ENCODE measurements around the gene ANAPC16.
"Not testable (repeated sequence)": the region's sequence is repeated elsewhere in the genome, so short reads cannot be mapped to it uniquely, and the experiment has no call there.

ANAPC16 gene

DNA sequence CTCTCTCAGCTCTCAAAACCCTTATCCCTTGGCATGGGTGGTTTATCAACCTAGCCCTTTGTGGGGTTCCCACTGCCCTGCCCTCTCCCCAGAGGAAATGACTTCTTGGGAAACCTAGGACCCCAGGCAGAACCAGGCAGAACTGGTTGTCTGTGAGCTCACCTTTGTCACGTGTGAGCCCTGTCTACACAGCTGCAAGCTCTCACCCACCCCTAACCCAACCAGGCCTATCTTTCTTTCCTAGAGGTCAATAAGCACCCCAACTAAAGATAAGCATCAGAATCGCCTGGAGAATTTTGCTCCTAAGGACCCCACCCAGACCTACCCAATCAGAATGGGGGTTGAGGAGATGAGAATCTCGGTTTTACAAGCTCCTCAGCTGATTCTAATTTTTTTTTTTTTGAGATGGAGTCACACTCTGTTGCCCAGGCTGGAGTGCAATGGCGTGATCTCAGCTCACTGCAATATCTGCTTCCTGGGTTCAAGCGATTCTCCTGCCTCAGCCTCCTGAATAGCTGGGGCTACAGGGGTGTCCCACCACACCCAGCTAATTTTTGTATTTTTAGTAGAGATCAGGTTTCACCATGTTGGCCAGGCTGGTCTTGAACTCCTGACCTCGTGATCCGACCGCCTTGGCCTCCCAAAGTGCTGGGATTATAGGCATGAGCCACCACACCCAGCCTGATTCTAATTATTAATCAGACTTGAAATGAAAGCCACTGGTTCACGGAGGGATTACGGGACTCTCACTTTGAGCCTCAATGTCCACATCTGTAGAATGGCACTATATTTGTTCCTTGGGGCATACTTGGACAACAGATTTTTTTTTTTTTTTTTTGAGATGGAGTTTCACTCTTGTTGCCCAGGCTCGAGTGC lies 50.4 kb downstream of the ANAPC16 start:
- no peak overlapping the region for H2BK120ac ChIP-seq (ENCODE audit: low read depth, low read length)
- DNase-seq: no peak
- H3K9me3 ChIP-seq (ENCODE audit: control insufficient read depth, low read length): no peaks in the 10 kb centered on the region
- no peak overlapping the region for H2BK5ac ChIP-seq (ENCODE audit: low read depth, low read length, poor library complexity, severe bottlenecking)
- peaks cover 0 to 4% of the 10 kb centered on the region in 2 experiments for H3K36me3 ChIP-seq (ENCODE audit: control insufficient read depth in 1 of 2, insufficient read depth in 2 of 2, low read depth in 1 of 2, low read length in 2 of 2)
- peak overlapping the region in 1 of 2 experiments; percentile 35 for H3K4ac ChIP-seq (ENCODE audit: low read depth in 1 of 2, low read length in 2 of 2)
- H2BK12ac ChIP-seq (ENCODE audit: low read length in 2 of 2): peak overlapping the region in 1 of 2 experiments; percentile 87
- H2BK15ac ChIP-seq (ENCODE audit: low read depth, poor library complexity, severe bottlenecking): peak overlapping the region; percentile 12
- no peak overlapping the region for H2AFZ ChIP-seq (ENCODE audit: low read depth, low read length)
- peak overlapping the region; percentile 56 for H2AK5ac ChIP-seq (ENCODE audit: low read length, severe bottlenecking)
- H3K4me3 ChIP-seq (ENCODE audit: insufficient read depth in 1 of 2, low read depth in 1 of 2, low read length in 2 of 2): no peak overlapping the region
- no peak overlapping the region for H3K9ac ChIP-seq (ENCODE audit: low read length)
- peaks cover 3% of the 10 kb centered on the region for H3K4me1 ChIP-seq (ENCODE audit: control insufficient read depth, insufficient read depth, low read depth, low read length)
- no peak overlapping the region for H3K14ac ChIP-seq (ENCODE audit: low read length in 2 of 2)
- peak overlapping the region; percentile 70 for H4K91ac ChIP-seq (ENCODE audit: low read length)
- no peak overlapping the region for H4K8ac ChIP-seq (ENCODE audit: low read length)
- no peak overlapping the region for H3K4me2 ChIP-seq (ENCODE audit: low read length, poor library complexity, severe bottlenecking)
- 94% methylated on average over 7 of the region's 11 CpGs for WGBS
- no peaks in the 10 kb centered on the region for H3K79me1 ChIP-seq (replicated peaks; ENCODE audit: low read length, poor library complexity, severe bottlenecking)
- H3K18ac ChIP-seq (ENCODE audit: low read depth in 1 of 2, low read length in 2 of 2): no peak overlapping the region
- H3K27ac ChIP-seq (ENCODE audit: low read length, poor library complexity, severe bottlenecking): no peak overlapping the region
- no peaks in the 10 kb centered on the region for H3K27me3 ChIP-seq (ENCODE audit: control insufficient read depth in 1 of 2, insufficient read depth in 1 of 2, low read length in 2 of 2)
- no peak overlapping the region for H3K23ac ChIP-seq (ENCODE audit: low read length in 2 of 2)

GRCh38 chr10:72267381-72267780 lies 51.6 kb downstream of the ANAPC16 start:
- Histone ChIP-seq H2BK5ac (ENCODE audit: low read depth, low read length, poor library complexity, severe bottlenecking) (no peak overlapping the region), H3K23ac (ENCODE audit: low read length in 2 of 2) (no peak overlapping the region), H2BK120ac (ENCODE audit: low read depth, low read length) (peak overlapping the region; percentile 40), H3K4me3 (ENCODE audit: insufficient read depth in 1 of 2, low read depth in 1 of 2, low read length in 2 of 2) (no peak overlapping the region), H3K27me3 (ENCODE audit: control insufficient read depth in 1 of 2, insufficient read depth in 1 of 2, low read length in 2 of 2) (no peaks in the 10 kb centered on the region), H3K4ac (ENCODE audit: low read depth in 1 of 2, low read length in 2 of 2) (no peak overlapping the region), H3K36me3 (ENCODE audit: control insufficient read depth in 1 of 2, insufficient read depth in 2 of 2, low read depth in 1 of 2, low read length in 2 of 2) (peaks cover 0 to 4% of the 10 kb centered on the region in 2 experiments), H4K91ac (ENCODE audit: low read length) (no peak overlapping the region), H2BK12ac (ENCODE audit: low read length in 2 of 2) (no peak overlapping the region), H2BK15ac (ENCODE audit: low read depth, poor library complexity, severe bottlenecking) (no peak overlapping the region), H3K9me3 (ENCODE audit: control insufficient read depth, low read length) (no peaks in the 10 kb centered on the region), H2AK5ac (ENCODE audit: low read length, severe bottlenecking) (no peak overlapping the region), H3K4me1 (ENCODE audit: control insufficient read depth, insufficient read depth, low read depth, low read length) (peaks cover 3% of the 10 kb centered on the region), H3K79me1 (replicated peaks; ENCODE audit: low read length, poor library complexity, severe bottlenecking) (no peaks in the 10 kb centered on the region), H3K14ac (ENCODE audit: low read length in 2 of 2) (no peak overlapping the region), H3K4me2 (ENCODE audit: low read length, poor library complexity, severe bottlenecking) (no peak overlapping the region), H3K27ac (ENCODE audit: low read length, poor library complexity, severe bottlenecking) (no peak overlapping the region), H2AFZ (ENCODE audit: low read depth, low read length) (no peak overlapping the region), H3K9ac (ENCODE audit: low read length) (no peak overlapping the region), H3K18ac (ENCODE audit: low read depth in 1 of 2, low read length in 2 of 2) (peak overlapping the region in 1 of 2 experiments; percentile 54), H4K8ac (ENCODE audit: low read length) (no peak overlapping the region)
- 56% methylated on average over 5 of the region's 6 CpGs for WGBS
- DNase-seq: no peak

- peak overlapping the region in 1 of 2 experiments; percentile 67 for H2BK12ac ChIP-seq (ENCODE audit: low read length in 2 of 2)
- H3K14ac ChIP-seq (ENCODE audit: low read length in 2 of 2): peak overlapping the region in 1 of 2 experiments; percentile 63
- H3K4me3 ChIP-seq (ENCODE audit: insufficient read depth in 1 of 2, low read depth in 1 of 2, low read length in 2 of 2): no peak overlapping the region
- DNase-seq: no peak
- H2BK5ac ChIP-seq (ENCODE audit: low read depth, low read length, poor library complexity, severe bottlenecking): no peak overlapping the region
- H2AK5ac ChIP-seq (ENCODE audit: low read length, severe bottlenecking): no peak overlapping the region
- no peaks in the 10 kb centered on the region for H3K27me3 ChIP-seq (ENCODE audit: control insufficient read depth in 1 of 2, insufficient read depth in 1 of 2, low read length in 2 of 2)
- 84% methylated on average over 15 of the region's 15 CpGs for WGBS
- peak overlapping the region in 1 of 2 experiments; percentile 54 for H3K18ac ChIP-seq (ENCODE audit: low read depth in 1 of 2, low read length in 2 of 2)
- no peak overlapping the region for H3K4ac ChIP-seq (ENCODE audit: low read depth in 1 of 2, low read length in 2 of 2)
- H4K8ac ChIP-seq (ENCODE audit: low read length): no peak overlapping the region
- no peak overlapping the region for H3K9ac ChIP-seq (ENCODE audit: low read length)
- no peak overlapping the region for H2BK15ac ChIP-seq (ENCODE audit: low read depth, poor library complexity, severe bottlenecking)
- H2AFZ ChIP-seq (ENCODE audit: low read depth, low read length): no peak overlapping the region
- peak overlapping the region; percentile 40 for H2BK120ac ChIP-seq (ENCODE audit: low read depth, low read length)
- peaks cover 0 to 4% of the 10 kb centered on the region in 2 experiments for H3K36me3 ChIP-seq (ENCODE audit: control insufficient read depth in 1 of 2, insufficient read depth in 2 of 2, low read depth in 1 of 2, low read length in 2 of 2)
- no peak overlapping the region for H3K27ac ChIP-seq (ENCODE audit: low read length, poor library complexity, severe bottlenecking)
- H3K4me1 ChIP-seq (ENCODE audit: control insufficient read depth, insufficient read depth, low read depth, low read length): peaks cover 7% of the 10 kb centered on the region
- H3K23ac ChIP-seq (ENCODE audit: low read length in 2 of 2): no peak overlapping the region
- no peaks in the 10 kb centered on the region for H3K79me1 ChIP-seq (replicated peaks; ENCODE audit: low read length, poor library complexity, severe bottlenecking)
- no peak overlapping the region for H3K4me2 ChIP-seq (ENCODE audit: low read length, poor library complexity, severe bottlenecking)
- peak overlapping the region; percentile 74 for H4K91ac ChIP-seq (ENCODE audit: low read length)
- H3K9me3 ChIP-seq (ENCODE audit: control insufficient read depth, low read length): no peaks in the 10 kb centered on the region
Measured at GRCh38 chr10:72267819-72268399, 52.1 kb downstream of the ANAPC16 start.

- 100% methylated on average over 1 of the region's 5 CpGs for WGBS
- not testable (repeated sequence) for H3K4me1 ChIP-seq (ENCODE audit: control insufficient read depth, insufficient read depth, low read depth, low read length); H2BK5ac ChIP-seq (ENCODE audit: low read depth, low read length, poor library complexity, severe bottlenecking); H3K23ac ChIP-seq (ENCODE audit: low read length in 2 of 2); H3K79me1 ChIP-seq (replicated peaks; ENCODE audit: low read length, poor library complexity, severe bottlenecking); DNase-seq; H2BK120ac ChIP-seq (ENCODE audit: low read depth, low read length); H3K9ac ChIP-seq (ENCODE audit: low read length); H3K4me2 ChIP-seq (ENCODE audit: low read length, poor library complexity, severe bottlenecking); H2AFZ ChIP-seq (ENCODE audit: low read depth, low read length); H4K91ac ChIP-seq (ENCODE audit: low read length); H3K9me3 ChIP-seq (ENCODE audit: control insufficient read depth, low read length); H3K4me3 ChIP-seq (ENCODE audit: insufficient read depth in 1 of 2, low read depth in 1 of 2, low read length in 2 of 2); H3K27ac ChIP-seq (ENCODE audit: low read length, poor library complexity, severe bottlenecking); H3K18ac ChIP-seq (ENCODE audit: low read depth in 1 of 2, low read length in 2 of 2); H4K8ac ChIP-seq (ENCODE audit: low read length); H2BK15ac ChIP-seq (ENCODE audit: low read depth, poor library complexity, severe bottlenecking); H2AK5ac ChIP-seq (ENCODE audit: low read length, severe bottlenecking); H3K4ac ChIP-seq (ENCODE audit: low read depth in 1 of 2, low read length in 2 of 2); H3K27me3 ChIP-seq (ENCODE audit: control insufficient read depth in 1 of 2, insufficient read depth in 1 of 2, low read length in 2 of 2); H3K36me3 ChIP-seq (ENCODE audit: control insufficient read depth in 1 of 2, insufficient read depth in 2 of 2, low read depth in 1 of 2, low read length in 2 of 2); H3K14ac ChIP-seq (ENCODE audit: low read length in 2 of 2)
- H2BK12ac ChIP-seq (ENCODE audit: low read length in 2 of 2): peak overlapping the region in 1 of 2 experiments; percentile 60
Measured at GRCh38 chr10:72268475-72269200, 52.8 kb downstream of the ANAPC16 start.

All from mesenchymal stem cell (in vitro differentiated cells and primary cell).